KBM-7 (cell line): ENCODE data around the gene LEFTY1.

Experiments used
- DNase-seq: peaks from one replicate; pipeline ENCODE4 v3.0.0-alpha.2; 2015
- in situ Hi-C: fragments of 300-500 bp; cut with MboI; formaldehyde crosslinking; loops from 2 replicates; pipeline ENCODE4 v1.14.3; 2020; ENCODE audit warnings: low sequenced_read_pairs, low pct_unique_long_range_greater_than_20kb, mixed read lengths

The LEFTY1 gene

GRCh38 chr1:225917536-225917935 is 28.6 kb upstream of the LEFTY1 start:
- in situ Hi-C loops = no loop called here
- no peak for DNase-seq

GRCh38 chr1:225917101-225917500 is 28.2 kb upstream of the LEFTY1 start:
- no peak for DNase-seq
- in situ Hi-C loops = no loop called here

GRCh38 chr1:225915538-225915991 is 26.6 kb upstream of the LEFTY1 start:
- DNase-seq = no peak
- in situ Hi-C loops = no loop called here

- in situ Hi-C loops = no loop called here
- no peak for DNase-seq
These were observed 26.0 kb upstream of the LEFTY1 start for GRCh38 chr1:225914947-225915346.

GRCh38 chr1:225914391-225914790 is 25.4 kb upstream of the LEFTY1 start:
- DNase-seq = no peak
- in situ Hi-C loops = no loop called here

- in situ Hi-C loops = no loop called here
- DNase-seq = no peak
These were observed 22.5 kb upstream of the LEFTY1 start for GRCh38 chr1:225911191-225912130.

- in situ Hi-C loops = no loop called here
- no peak for DNase-seq
These were observed 20.5 kb upstream of the LEFTY1 start for GRCh38 chr1:225909477-225909876.

- in situ Hi-C loops = no loop called here
- DNase-seq = no peak
These were observed 19.8 kb upstream of the LEFTY1 start for GRCh38 chr1:225908773-225909172.

- in situ Hi-C loops = no loop called here
- DNase-seq = no peak
These were observed 19.2 kb upstream of the LEFTY1 start for GRCh38 chr1:225908013-225908640.

- in situ Hi-C loops = no loop called here
- no peak for DNase-seq
These were observed 18.4 kb upstream of the LEFTY1 start for GRCh38 chr1:225907341-225907740.

- DNase-seq = no peak
- in situ Hi-C loops = no loop called here
These were observed 17.5 kb upstream of the LEFTY1 start for GRCh38 chr1:225906467-225906866.

- in situ Hi-C loops = no loop called here
- no peak for DNase-seq
These were observed 14.7 kb upstream of the LEFTY1 start for GRCh38 chr1:225903623-225904022.

GRCh38 chr1:225899044-225899925 is 10.3 kb upstream of the LEFTY1 start:
- in situ Hi-C loops = no loop called here
- DNase-seq = no peak

GRCh38 chr1:225897595-225898514 is 8.9 kb upstream of the LEFTY1 start:
- in situ Hi-C loops = no loop called here
- DNase-seq = no peak

GRCh38 chr1:225896937-225897549 is 8.1 kb upstream of the LEFTY1 start:
- DNase-seq = no peak
- in situ Hi-C loops = no loop called here

- DNase-seq = no peak
- in situ Hi-C loops = no loop called here
These were observed 7.5 kb upstream of the LEFTY1 start for GRCh38 chr1:225896494-225896893.

- DNase-seq = no peak
- in situ Hi-C loops = no loop called here
These were observed 3.4 kb upstream of the LEFTY1 start for GRCh38 chr1:225892307-225892706.
